CD14-positive monocyte (primary cell): Measurements from ENCODE around the gene PPM1H. TPM values are rescaled to one million over a fixed set of nuclear protein-coding genes. Genes with fewer than 3 reads are reported as not detected.

Experiments used
- DNase-seq, 3 donors: peaks; one replicate each; pipeline ENCODE4 v3.0.0-alpha.2; 2011 to 2022
- H2AFZ ChIP-seq: 2 replicates; pipeline ENCODE4 v1.6.0; 2012; ENCODE audit warnings: mild to moderate bottlenecking, low read depth, low read length, inconsistent platforms; ENCODE audit not compliant: insufficient read depth, poor library complexity, severe bottlenecking
- H3K27ac ChIP-seq, 2 donors: 1 replicate in 1 of 2; 2 replicates in 1 of 2; pipeline ENCODE4 v1.5.1; 2012 to 2013; ENCODE audit warnings: low read length in 2 of 2, control low read depth in 1 of 2, inconsistent platforms in 1 of 2, low read depth in 1 of 2, mild to moderate bottlenecking in 1 of 2
- H3K27me3 ChIP-seq, 2 donors: one replicate each; pipeline versions ENCODE4 v1.6.0 to v1.6.1; 2011 to 2013; ENCODE audit warnings: low read length in 2 of 2; ENCODE audit not compliant: control insufficient read depth in 2 of 2, insufficient read depth in 2 of 2
- H3K36me3 ChIP-seq, 2 donors: replicated peaks in 1 of 2; 1 replicate in 1 of 2; 2 replicates in 1 of 2; pipeline versions ENCODE4 v1.5.1 to v1.6.1; 2012 to 2013; ENCODE audit warnings: low read length in 2 of 2, control low read depth in 1 of 2, inconsistent platforms in 1 of 2, mild to moderate bottlenecking in 1 of 2; ENCODE audit not compliant: insufficient read depth in 2 of 2, control insufficient read depth in 1 of 2
- H3K4me1 ChIP-seq, 2 donors: 1 replicate in 1 of 2; 2 replicates in 1 of 2; pipeline versions ENCODE4 v1.5.1 to v1.6.1; 2012 to 2013; ENCODE audit warnings: low read length in 2 of 2, control low read depth in 1 of 2, inconsistent platforms in 1 of 2, mild to moderate bottlenecking in 1 of 2, moderate library complexity in 1 of 2; ENCODE audit not compliant: insufficient read depth in 2 of 2, control insufficient read depth in 1 of 2
- H3K4me2 ChIP-seq: replicated peaks from 2 replicates; pipeline ENCODE3; 2012; ENCODE audit warnings: low read length, moderate library complexity, mild to moderate bottlenecking; ENCODE audit not compliant: poor library complexity, severe bottlenecking; ENCODE audit errors: extremely low read depth
- H3K4me3 ChIP-seq, 3 experiments: fragments of 200-600 bp in 1 of 3; sonication (generic) in 1 of 3; replicated peaks in 1 of 3; 1 replicate in 2 of 3; 2 replicates in 1 of 3; pipeline ENCODE4 v1.5.1; 2011 to 2013; ENCODE audit warnings: low read length in 3 of 3, mild to moderate bottlenecking in 3 of 3, control low read depth in 2 of 3, low read depth in 2 of 3, inconsistent platforms in 1 of 3, moderate library complexity in 1 of 3
- H3K79me2 ChIP-seq: 2 replicates; pipeline ENCODE4 v1.6.0; 2012; ENCODE audit warnings: mild to moderate bottlenecking, control low read depth, inconsistent platforms, low read length, moderate library complexity; ENCODE audit not compliant: insufficient read depth
- H3K9ac ChIP-seq: 2 replicates; pipeline ENCODE4 v1.6.0; 2017; ENCODE audit warnings: low read length, mild to moderate bottlenecking; ENCODE audit not compliant: insufficient read depth, poor library complexity, severe bottlenecking
- H3K9me3 ChIP-seq, 2 donors: replicated peaks in 1 of 2; 1 replicate in 1 of 2; 2 replicates in 1 of 2; pipeline versions ENCODE4 v1.5.1 to v1.6.1; 2012 to 2013; ENCODE audit warnings: low read length in 2 of 2, control low read depth in 1 of 2; ENCODE audit not compliant: control insufficient read depth in 1 of 2, insufficient read depth in 1 of 2
- H4K20me1 ChIP-seq: 2 replicates; pipeline ENCODE4 v1.6.0; 2012; ENCODE audit warnings: mild to moderate bottlenecking, low read length, control low read depth, moderate library complexity; ENCODE audit not compliant: insufficient read depth
- H3K27ac Mint-ChIP-seq, 7 donors: one replicate each; pipeline ENCODE4 v1.8.0; 2020; ENCODE audit warnings: mild to moderate bottlenecking in 7 of 7, mixed read lengths in 7 of 7, moderate library complexity in 6 of 7, inconsistent platforms in 2 of 7
- H3K27me3 Mint-ChIP-seq, 3 donors: one replicate each; pipeline ENCODE4 v1.8.0; 2021 to 2022; ENCODE audit warnings: low read depth in 3 of 3, mild to moderate bottlenecking in 3 of 3, mixed read lengths in 3 of 3, moderate library complexity in 3 of 3, inconsistent platforms in 1 of 3
- H3K36me3 Mint-ChIP-seq, 2 donors: one replicate each; pipeline ENCODE4 v1.8.0; 2020; ENCODE audit warnings: mixed read lengths in 2 of 2, inconsistent platforms in 1 of 2, mild to moderate bottlenecking in 1 of 2
- H3K4me1 Mint-ChIP-seq: one replicate; pipeline ENCODE4 v1.8.0; 2020; ENCODE audit warnings: mild to moderate bottlenecking, mixed read lengths
- H3K4me3 Mint-ChIP-seq, 2 donors: one replicate each; pipeline ENCODE4 v1.8.0; 2020; ENCODE audit warnings: mild to moderate bottlenecking in 2 of 2, mixed read lengths in 2 of 2, moderate library complexity in 1 of 2
- H3K9me3 Mint-ChIP-seq, 7 donors: one replicate each; pipeline ENCODE4 v1.8.0; 2020 to 2022; ENCODE audit warnings: mixed read lengths in 7 of 7, mild to moderate bottlenecking in 6 of 7, moderate library complexity in 6 of 7, inconsistent platforms in 2 of 7
- CTCF ChIP-seq: fragments of 200-600 bp; IDR thresholded peaks from one replicate; pipeline ENCODE4 v1.8.0; 2022; ENCODE audit warnings: antibody characterized with exemption, mild to moderate bottlenecking
- WGBS: methylation state at CpG from one replicate; pipeline ENCODE4 v1.1.5; 2013; ENCODE audit warnings: missing lambda C conversion rate; ENCODE audit not compliant: insufficient coverage; 5-methylcytosine and 5-hydroxymethylcytosine counted together
- intact Hi-C, 2 donors: fragments of 100-400 bp; cut with micrococcal nuclease; formaldehyde crosslinking; loops; one replicate each; pipeline versions ENCODE4 v1.15.0 to v1.15.1; 2023
- polyA plus RNA-seq, 3 donors: library from polyadenylated mRNA; depleted of rRNA in 1 of 3; unstranded in 2 of 3; stranded (reverse) in 1 of 3; fragments of 300-500 nt in 2 of 3; fragments of >200 nt in 1 of 3; fragmentation: Illumina TruSeq in 2 of 3; gene quantifications; 1 replicate in 2 of 3; 2 replicates in 1 of 3; pipeline ENCODE4 v1.2.3, GENCODE V29; 2012 to 2021

PPM1H gene
- polyA plus RNA-seq, 3 donors = 1.5 to 2.8 (median 1.9) TPM

GRCh38 chr12:62772416-62772955, 162.5 kb downstream of the PPM1H start:
- Mint-ChIP-seq H3K4me1 (peaks cover 22% of the 10 kb centered on the region), H3K36me3 (peaks cover 2 to 5% of the 10 kb centered on the region in 2 donors), H3K4me3 (no peak overlapping the region), H3K27me3 (no peaks in the 10 kb centered on the region), H3K27ac (no peak overlapping the region), H3K9me3 (peaks cover 0 to 6% (median 0%) of the 10 kb centered on the region in 7 donors)
- no peaks in the 10 kb centered on the region for H3K9me3 ChIP-seq
- TF ChIP-seq CTCF = no peak
- no peaks in the 10 kb centered on the region for H3K36me3 ChIP-seq
- no peak for DNase-seq
- no peak overlapping the region for H3K9ac ChIP-seq
- 93% methylated on average over 2 of the region's 4 CpGs for WGBS
- no peak overlapping the region for H3K4me2 ChIP-seq
- H3K4me1 ChIP-seq = peaks cover 11 to 13% of the 10 kb centered on the region in 2 donors
- H3K27me3 ChIP-seq = no peaks in the 10 kb centered on the region
- H3K4me3 ChIP-seq = no peak overlapping the region
- no peak overlapping the region for H2AFZ ChIP-seq
- no peaks in the 10 kb centered on the region for H3K79me2 ChIP-seq
- H4K20me1 ChIP-seq = no peaks in the 10 kb centered on the region
- H3K27ac ChIP-seq = no peak overlapping the region
- intact Hi-C loops = no loop called here

- intact Hi-C loops = no loop called here
Observed at GRCh38 chr12:62771828-62772227, 163.1 kb downstream of the PPM1H start.

More at GRCh38 chr12:62771828-62772227, 163.1 kb downstream of the PPM1H start:
- Histone ChIP-seq H3K9me3 (no peaks in the 10 kb centered on the region), H3K79me2 (no peaks in the 10 kb centered on the region), H3K4me2 (no peak overlapping the region), H4K20me1 (no peaks in the 10 kb centered on the region), H3K27ac (no peak overlapping the region), H3K9ac (no peak overlapping the region), H2AFZ (no peak overlapping the region), H3K4me3 (no peak overlapping the region), H3K27me3 (no peaks in the 10 kb centered on the region), H3K36me3 (no peaks in the 10 kb centered on the region), H3K4me1 (peaks cover 11 to 13% of the 10 kb centered on the region in 2 donors)
- no peak for TF ChIP-seq CTCF
- no peak for DNase-seq
- peaks cover 6 to 7% of the 10 kb centered on the region in 2 donors for H3K36me3 Mint-ChIP-seq
- H3K27ac Mint-ChIP-seq = no peak overlapping the region
- no peaks in the 10 kb centered on the region for H3K27me3 Mint-ChIP-seq
- peaks cover 0 to 6% (median 0%) of the 10 kb centered on the region in 7 donors for H3K9me3 Mint-ChIP-seq
- peaks cover 16% of the 10 kb centered on the region for H3K4me1 Mint-ChIP-seq
- no CpG with 5 or more reads among the region's 2 CpGs for WGBS
- no peak overlapping the region for H3K4me3 Mint-ChIP-seq
